ENCODE results near the gene SPESP1. TPM values are rescaled to one million over a fixed set of nuclear protein-coding genes. Genes with fewer than 3 reads are reported as not detected.

Gene SPESP1
- polyA plus RNA-seq, 1 donor (not counting 4 experiments of a cell fraction or from before 2014, with no cell fraction given), result 5.3 TPM

GRCh38 chr15:68986322-68986721 lies 56.0 kb downstream of the SPESP1 start:
- dilution Hi-C loops (cut with MboI; ENCODE audit: extremely low pct_ligation_motif_present, low sequenced_read_pairs), result no loop called here
- H3K9me3 ChIP-seq (ENCODE audit: control insufficient read depth, low read depth, low read length), result no peaks in the 10 kb centered on the region
- no peak overlapping the region for H3K9ac ChIP-seq (ENCODE audit: control insufficient read depth, extremely low read depth, insufficient read depth, low read length)
- H3K79me2 ChIP-seq (ENCODE audit: control insufficient read depth, insufficient read depth, low read length), result no peaks in the 10 kb centered on the region
- no peaks in the 10 kb centered on the region for H3K9me1 ChIP-seq (ENCODE audit: control insufficient read depth, extremely low read depth, insufficient read depth, low read length)
- no peaks in the 10 kb centered on the region for H3K27me3 ChIP-seq (ENCODE audit: control insufficient read depth, extremely low read depth, insufficient read depth, low read length)
- H3K4me2 ChIP-seq (ENCODE audit: control insufficient read depth, extremely low read depth, insufficient read depth, low read depth, low read length), result no peak overlapping the region
- DNase-seq (ENCODE audit: low read depth, low spot score) (no peak), FAIRE-seq (no peak)
- peaks cover 5% of the 10 kb centered on the region for H3K4me1 ChIP-seq (ENCODE audit: control insufficient read depth, extremely low read depth, insufficient read depth, low read length)
- H2AFZ ChIP-seq (ENCODE audit: control insufficient read depth, low read length), result no peak overlapping the region
- no peaks in the 10 kb centered on the region for H3K36me3 ChIP-seq (ENCODE audit: control insufficient read depth in 2 of 2, extremely low read depth in 1 of 2, insufficient read depth in 2 of 2, low read length in 2 of 2)
- TF ChIP-seq CTCF (optimal IDR thresholded peaks at IDR 0.05 in 1 of 3, IDR thresholded peaks at IDR 0.05 in 1 of 3, conservative IDR thresholded peaks at IDR 0.05 in 1 of 3; ENCODE audit: extremely low read depth in 1 of 3, insufficient read depth in 2 of 3, low read length in 3 of 3) (no peak), EZH2 (IDR thresholded peaks at IDR 0.05; ENCODE audit: low read length) (no peak)
- no peak overlapping the region for H3K4me3 ChIP-seq (ENCODE audit: control insufficient read depth in 2 of 3, extremely low read depth in 1 of 3, insufficient read depth in 2 of 3, low read depth in 1 of 3, low read length in 3 of 3)
- H3K27ac ChIP-seq (ENCODE audit: control insufficient read depth, insufficient read depth, low read length), result no peak overlapping the region
- H4K20me1 ChIP-seq (ENCODE audit: control insufficient read depth, extremely low read depth, insufficient read depth, low read length), result no peaks in the 10 kb centered on the region

- dilution Hi-C loops (cut with MboI; ENCODE audit: extremely low pct_ligation_motif_present, low sequenced_read_pairs), result no loop called here
- DNase-seq (ENCODE audit: low read depth, low spot score) (no peak), FAIRE-seq (no peak)
- H3K9ac ChIP-seq (ENCODE audit: control insufficient read depth, extremely low read depth, insufficient read depth, low read length), result no peak overlapping the region
- no peaks in the 10 kb centered on the region for H4K20me1 ChIP-seq (ENCODE audit: control insufficient read depth, extremely low read depth, insufficient read depth, low read length)
- H3K9me1 ChIP-seq (ENCODE audit: control insufficient read depth, extremely low read depth, insufficient read depth, low read length), result no peaks in the 10 kb centered on the region
- H3K4me2 ChIP-seq (ENCODE audit: control insufficient read depth, extremely low read depth, insufficient read depth, low read depth, low read length), result no peak overlapping the region
- no peaks in the 10 kb centered on the region for H3K9me3 ChIP-seq (ENCODE audit: control insufficient read depth, low read depth, low read length)
- no peak overlapping the region for H2AFZ ChIP-seq (ENCODE audit: control insufficient read depth, low read length)
- peaks cover 13% of the 10 kb centered on the region for H3K4me1 ChIP-seq (ENCODE audit: control insufficient read depth, extremely low read depth, insufficient read depth, low read length)
- no peak overlapping the region for H3K4me3 ChIP-seq (ENCODE audit: control insufficient read depth in 2 of 3, extremely low read depth in 1 of 3, insufficient read depth in 2 of 3, low read depth in 1 of 3, low read length in 3 of 3)
- no peak overlapping the region for H3K27ac ChIP-seq (ENCODE audit: control insufficient read depth, insufficient read depth, low read length)
- H3K79me2 ChIP-seq (ENCODE audit: control insufficient read depth, insufficient read depth, low read length), result no peaks in the 10 kb centered on the region
- H3K27me3 ChIP-seq (ENCODE audit: control insufficient read depth, extremely low read depth, insufficient read depth, low read length), result no peaks in the 10 kb centered on the region
- TF ChIP-seq CTCF (optimal IDR thresholded peaks at IDR 0.05 in 1 of 3, IDR thresholded peaks at IDR 0.05 in 1 of 3, conservative IDR thresholded peaks at IDR 0.05 in 1 of 3; ENCODE audit: extremely low read depth in 1 of 3, insufficient read depth in 2 of 3, low read length in 3 of 3) (no peak), EZH2 (IDR thresholded peaks at IDR 0.05; ENCODE audit: low read length) (no peak)
- no peaks in the 10 kb centered on the region for H3K36me3 ChIP-seq (ENCODE audit: control insufficient read depth in 2 of 2, extremely low read depth in 1 of 2, insufficient read depth in 2 of 2, low read length in 2 of 2)
Observed at GRCh38 chr15:68987120-68987519, 56.8 kb downstream of the SPESP1 start.

Data from keratinocyte (primary cell).